Measurements from ENCODE around the gene PCMT1.

PCMT1 gene

GRCh38 chr6:149852881-149853280, 103.3 kb downstream of the PCMT1 start:
- TF ChIP-seq GATA3 (IDR thresholded peaks at IDR 0.05; ENCODE audit: low read depth, low read length) (no peak), GATA2 (IDR thresholded peaks at IDR 0.05; ENCODE audit: low read depth, low read length) (no peak)

GRCh38 chr6:149854532-149854931, 105.0 kb downstream of the PCMT1 start:
- TF ChIP-seq GATA3 (IDR thresholded peaks at IDR 0.05; ENCODE audit: low read depth, low read length): no peak
- no peak for TF ChIP-seq GATA2 (IDR thresholded peaks at IDR 0.05; ENCODE audit: low read depth, low read length)

GRCh38 chr6:149855040-149855654, 105.6 kb downstream of the PCMT1 start:
- no peak for TF ChIP-seq GATA3 (IDR thresholded peaks at IDR 0.05; ENCODE audit: low read depth, low read length)
- TF ChIP-seq GATA2 (IDR thresholded peaks at IDR 0.05; ENCODE audit: low read depth, low read length): no peak

GRCh38 chr6:149855741-149856140, 106.2 kb downstream of the PCMT1 start:
- TF ChIP-seq GATA3 (IDR thresholded peaks at IDR 0.05; ENCODE audit: low read depth, low read length): no peak
- no peak for TF ChIP-seq GATA2 (IDR thresholded peaks at IDR 0.05; ENCODE audit: low read depth, low read length)

- TF ChIP-seq GATA3 (IDR thresholded peaks at IDR 0.05; ENCODE audit: low read depth, low read length) (no peak), GATA2 (IDR thresholded peaks at IDR 0.05; ENCODE audit: low read depth, low read length) (no peak)
These were observed 106.9 kb downstream of the PCMT1 start for GRCh38 chr6:149856256-149856994.

GRCh38 chr6:149857541-149857940, 108.0 kb downstream of the PCMT1 start:
- no peak for TF ChIP-seq GATA3 (IDR thresholded peaks at IDR 0.05; ENCODE audit: low read depth, low read length)
- no peak for TF ChIP-seq GATA2 (IDR thresholded peaks at IDR 0.05; ENCODE audit: low read depth, low read length)

- no peak for TF ChIP-seq GATA2 (IDR thresholded peaks at IDR 0.05; ENCODE audit: low read depth, low read length)
- no peak for TF ChIP-seq GATA3 (IDR thresholded peaks at IDR 0.05; ENCODE audit: low read depth, low read length)
These were observed 109.8 kb downstream of the PCMT1 start for GRCh38 chr6:149859368-149859767.

GRCh38 chr6:149859938-149860337, 110.4 kb downstream of the PCMT1 start:
- TF ChIP-seq GATA3 (IDR thresholded peaks at IDR 0.05; ENCODE audit: low read depth, low read length) (no peak), GATA2 (IDR thresholded peaks at IDR 0.05; ENCODE audit: low read depth, low read length) (no peak)

- no peak for TF ChIP-seq GATA3 (IDR thresholded peaks at IDR 0.05; ENCODE audit: low read depth, low read length)
- no peak for TF ChIP-seq GATA2 (IDR thresholded peaks at IDR 0.05; ENCODE audit: low read depth, low read length)
These were observed 110.9 kb downstream of the PCMT1 start for GRCh38 chr6:149860513-149860833.

Measured in SH-SY5Y (cell line).